ENCODE results near the gene MTPN.

MTPN gene

GRCh38 chr7:135929249-135929648, 47.9 kb downstream of the MTPN start:
- DNase-seq (ENCODE audit: low read depth in 2 of 3, low spot score in 1 of 3), result no peak

GRCh38 chr7:135928136-135928535, 49.0 kb downstream of the MTPN start:
- DNase-seq (ENCODE audit: low read depth in 2 of 3, low spot score in 1 of 3), result no peak

GRCh38 chr7:135925210-135925609, 51.9 kb downstream of the MTPN start:
- DNase-seq (ENCODE audit: low read depth in 2 of 3, low spot score in 1 of 3), result no peak

GRCh38 chr7:135924302-135924701, 52.9 kb downstream of the MTPN start:
- no peak for DNase-seq (ENCODE audit: low read depth in 2 of 3, low spot score in 1 of 3)

GRCh38 chr7:135922263-135922662, 54.9 kb downstream of the MTPN start:
- DNase-seq (ENCODE audit: low read depth in 2 of 3, low spot score in 1 of 3), result no peak

- no peak for DNase-seq (ENCODE audit: low read depth in 2 of 3, low spot score in 1 of 3)
Observed at GRCh38 chr7:135920478-135920877, 56.7 kb downstream of the MTPN start.

- no peak for DNase-seq (ENCODE audit: low read depth in 2 of 3, low spot score in 1 of 3)
Observed at GRCh38 chr7:135919071-135919841, 57.9 kb downstream of the MTPN start.

- DNase-seq (ENCODE audit: low read depth in 2 of 3, low spot score in 1 of 3), result no peak
Observed at GRCh38 chr7:135918134-135918533, 59.0 kb downstream of the MTPN start.

- DNase-seq (ENCODE audit: low read depth in 2 of 3, low spot score in 1 of 3), result no peak
Observed at GRCh38 chr7:135917721-135918120, 59.4 kb downstream of the MTPN start.

- DNase-seq (ENCODE audit: low read depth in 2 of 3, low spot score in 1 of 3), result no peak
Observed at GRCh38 chr7:135914346-135914745, 62.8 kb downstream of the MTPN start.

- no peak for DNase-seq (ENCODE audit: low read depth in 2 of 3, low spot score in 1 of 3)
Observed at GRCh38 chr7:135913404-135913803, 63.8 kb downstream of the MTPN start.

- DNase-seq (ENCODE audit: low read depth in 2 of 3, low spot score in 1 of 3), result no peak
Observed at GRCh38 chr7:135911099-135911498, 66.1 kb downstream of the MTPN start.

- DNase-seq (ENCODE audit: low read depth in 2 of 3, low spot score in 1 of 3), result no peak
Observed at GRCh38 chr7:135910393-135911036, 66.6 kb downstream of the MTPN start.

GRCh38 chr7:135905858-135906257, 71.3 kb downstream of the MTPN start:
- no peak for DNase-seq (ENCODE audit: low read depth in 2 of 3, low spot score in 1 of 3)

- no peak for DNase-seq (ENCODE audit: low read depth in 2 of 3, low spot score in 1 of 3)
Observed at GRCh38 chr7:135905355-135905754, 71.8 kb downstream of the MTPN start.

- no peak for DNase-seq (ENCODE audit: low read depth in 2 of 3, low spot score in 1 of 3)
Observed at GRCh38 chr7:135904282-135904681, 72.9 kb downstream of the MTPN start.

GRCh38 chr7:135901585-135902540, 75.3 kb downstream of the MTPN start:
- DNase-seq (ENCODE audit: low read depth in 2 of 3, low spot score in 1 of 3), result no peak

GRCh38 chr7:135900065-135900546, 77.1 kb downstream of the MTPN start:
- no peak for DNase-seq (ENCODE audit: low read depth in 2 of 3, low spot score in 1 of 3)

GRCh38 chr7:135899458-135900064, 77.6 kb downstream of the MTPN start:
- DNase-seq (ENCODE audit: low read depth in 2 of 3, low spot score in 1 of 3), result no peak

- DNase-seq (ENCODE audit: low read depth in 2 of 3, low spot score in 1 of 3), result no peak
Observed at GRCh38 chr7:135898226-135898625, 78.9 kb downstream of the MTPN start.

GRCh38 chr7:135894816-135895215, 82.3 kb downstream of the MTPN start:
- no peak for DNase-seq (ENCODE audit: low read depth in 2 of 3, low spot score in 1 of 3)
